ENCODE measurements around the gene FASLG.

FASLG gene

GRCh38 chr1:172630056-172630818 lies 28.7 kb upstream of the FASLG start:
- peak; percentile 46 for DNase-seq (ENCODE audit: low read depth)
- no peak overlapping the region for H3K4me3 ChIP-seq (replicated peaks; ENCODE audit: low read depth, low read length)
- TF ChIP-seq CTCF (IDR thresholded peaks at IDR 0.05; ENCODE audit: low read length, missing control alignments), result no peak

- TF ChIP-seq CTCF (IDR thresholded peaks at IDR 0.05; ENCODE audit: low read length, missing control alignments), result no peak
- H3K4me3 ChIP-seq (replicated peaks; ENCODE audit: low read depth, low read length), result no peak overlapping the region
- no peak for DNase-seq (ENCODE audit: low read depth)
Measured at GRCh38 chr1:172630868-172631267, 28.0 kb upstream of the FASLG start.

- TF ChIP-seq CTCF (IDR thresholded peaks at IDR 0.05; ENCODE audit: low read length, missing control alignments), result no peak
- peak; percentile 82 for DNase-seq (ENCODE audit: low read depth)
Measured at GRCh38 chr1:172637522-172637921, 21.4 kb upstream of the FASLG start.

DNA sequence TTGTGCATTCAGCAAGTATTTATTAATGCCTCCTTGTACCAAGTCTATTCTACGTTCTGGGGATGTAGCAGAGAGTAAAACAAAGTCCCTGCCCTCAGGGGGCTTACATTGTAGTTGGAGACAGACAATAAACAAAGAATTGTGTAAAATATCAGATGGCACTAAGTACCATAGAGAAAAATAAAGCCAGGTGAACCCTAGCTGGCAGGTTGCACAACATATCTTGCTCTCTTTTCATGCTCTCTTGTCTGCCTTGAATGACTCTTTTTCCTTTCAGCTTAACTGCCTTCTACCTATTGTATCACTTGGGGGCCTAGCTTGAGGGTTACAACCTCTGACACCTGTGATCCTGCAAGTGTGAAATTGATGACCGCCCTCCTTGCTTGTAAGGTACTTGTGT lies 20.7 kb upstream of the FASLG start:
- H3K4me3 ChIP-seq (replicated peaks; ENCODE audit: low read depth, low read length), result no peak overlapping the region
- no peak for TF ChIP-seq CTCF (IDR thresholded peaks at IDR 0.05; ENCODE audit: low read length, missing control alignments)
- no peak for DNase-seq (ENCODE audit: low read depth)

More at GRCh38 chr1:172637522-172637921, 21.4 kb upstream of the FASLG start:
- H3K4me3 ChIP-seq (replicated peaks; ENCODE audit: low read depth, low read length), result no peak overlapping the region

GRCh38 chr1:172638885-172639831 lies 19.7 kb upstream of the FASLG start:
- peak; percentile 69 for DNase-seq (ENCODE audit: low read depth)
- no peak overlapping the region for H3K4me3 ChIP-seq (replicated peaks; ENCODE audit: low read depth, low read length)
- TF ChIP-seq CTCF (IDR thresholded peaks at IDR 0.05; ENCODE audit: low read length, missing control alignments), result no peak

DNA sequence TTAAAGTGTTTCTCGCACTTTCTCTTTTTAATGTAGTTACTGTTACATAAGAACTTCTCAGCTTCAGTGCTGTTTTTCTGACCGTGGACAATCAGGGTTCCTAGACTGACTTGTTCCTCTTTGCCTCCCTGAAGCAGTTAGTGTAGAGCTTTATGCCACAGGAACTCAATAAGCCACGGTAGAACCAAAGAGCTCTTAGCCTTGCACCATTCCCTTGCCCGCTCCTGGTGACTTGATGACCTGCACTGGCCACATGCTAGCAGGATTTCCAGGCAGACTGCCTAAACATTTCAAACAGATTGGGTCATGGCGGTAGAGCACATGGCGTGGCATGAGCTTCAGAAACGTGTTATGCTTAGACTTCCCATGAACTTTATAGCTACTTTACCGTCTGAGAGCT lies 18.8 kb upstream of the FASLG start:
- no peak for DNase-seq (ENCODE audit: low read depth)
- no peak overlapping the region for H3K4me3 ChIP-seq (replicated peaks; ENCODE audit: low read depth, low read length)
- TF ChIP-seq CTCF (IDR thresholded peaks at IDR 0.05; ENCODE audit: low read length, missing control alignments), result no peak

Data from fibroblast of pulmonary artery (primary cell).